ENCODE results near the gene HOXB1. TPM values are rescaled to one million over a fixed set of nuclear protein-coding genes. Genes with fewer than 3 reads are reported as not detected.

HOXB1 gene
- total and polyA plus RNA-seq, 2 experiments from 2014 or later = not detected

DNA sequence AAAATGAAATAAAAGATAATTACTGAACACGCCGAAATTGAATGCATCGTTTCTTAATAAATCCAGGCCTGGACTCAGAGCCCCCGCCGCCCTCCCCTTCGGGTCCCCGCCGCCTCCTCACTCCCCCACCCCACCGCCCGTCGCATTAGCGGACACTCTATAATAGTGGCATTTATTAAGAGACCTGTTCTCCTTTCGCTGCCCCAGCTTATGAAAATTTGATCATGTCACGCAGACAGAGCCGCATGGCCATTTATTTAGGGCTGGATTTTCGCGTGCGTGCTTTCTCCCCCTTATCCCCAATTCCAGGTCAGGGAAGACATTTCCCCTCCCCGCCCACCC, 20.4 kb upstream of the HOXB1 start:
- no peak for ATAC-seq
- H3K4me3 ChIP-seq = peak overlapping the region; percentile 43
- H3K4me1 ChIP-seq (ENCODE audit: insufficient read depth) = peaks cover 77% of the 10 kb centered on the region
- Mint-ChIP-seq H3K4me1 (peaks cover 57% of the 10 kb centered on the region), H3K27ac (no peak overlapping the region), H3K4me3 (no peak overlapping the region; the same call in 2 of the 3 replicates), H3K9me3 (no peaks in the 10 kb centered on the region; the same call in 2 of the 3 replicates), H3K36me3 (ENCODE audit: low read depth) (no peaks in the 10 kb centered on the region), H3K27me3 (ENCODE audit: insufficient read depth, low read depth, poor library complexity) (peaks cover 99% of the 10 kb centered on the region)
- H3K27ac ChIP-seq (ENCODE audit: low read depth) = no peak overlapping the region
- no peak for DNase-seq (ENCODE audit: low spot score)
- no peaks in the 10 kb centered on the region for H3K36me3 ChIP-seq (ENCODE audit: insufficient read depth)
- peaks cover 100% of the 10 kb centered on the region for H3K27me3 ChIP-seq (ENCODE audit: insufficient read depth)
- H4K20me1 ChIP-seq (replicated peaks; ENCODE audit: insufficient read depth) = peaks cover 21% of the 10 kb centered on the region
- H3F3A ChIP-seq (replicated peaks; ENCODE audit: low read depth) = peaks cover 27% of the 10 kb centered on the region
- peak overlapping the region; percentile 67 for H3K4me2 ChIP-seq
- TF ChIP-seq EZH2 (IDR thresholded peaks at IDR 0.05; ENCODE audit: low read depth, unreplicated experiment) (peak; percentile 38), ETS1 (IDR thresholded peaks at IDR 0.05) (no peak), POLR2AphosphoS5 (IDR thresholded peaks at IDR 0.05; ENCODE audit: low read depth) (no peak), ZNF331 (CRISPR knock-in tag; IDR thresholded peaks at IDR 0.05; ENCODE audit: low read depth) (no peak)
- TF ChIP-seq, protein P1, sequence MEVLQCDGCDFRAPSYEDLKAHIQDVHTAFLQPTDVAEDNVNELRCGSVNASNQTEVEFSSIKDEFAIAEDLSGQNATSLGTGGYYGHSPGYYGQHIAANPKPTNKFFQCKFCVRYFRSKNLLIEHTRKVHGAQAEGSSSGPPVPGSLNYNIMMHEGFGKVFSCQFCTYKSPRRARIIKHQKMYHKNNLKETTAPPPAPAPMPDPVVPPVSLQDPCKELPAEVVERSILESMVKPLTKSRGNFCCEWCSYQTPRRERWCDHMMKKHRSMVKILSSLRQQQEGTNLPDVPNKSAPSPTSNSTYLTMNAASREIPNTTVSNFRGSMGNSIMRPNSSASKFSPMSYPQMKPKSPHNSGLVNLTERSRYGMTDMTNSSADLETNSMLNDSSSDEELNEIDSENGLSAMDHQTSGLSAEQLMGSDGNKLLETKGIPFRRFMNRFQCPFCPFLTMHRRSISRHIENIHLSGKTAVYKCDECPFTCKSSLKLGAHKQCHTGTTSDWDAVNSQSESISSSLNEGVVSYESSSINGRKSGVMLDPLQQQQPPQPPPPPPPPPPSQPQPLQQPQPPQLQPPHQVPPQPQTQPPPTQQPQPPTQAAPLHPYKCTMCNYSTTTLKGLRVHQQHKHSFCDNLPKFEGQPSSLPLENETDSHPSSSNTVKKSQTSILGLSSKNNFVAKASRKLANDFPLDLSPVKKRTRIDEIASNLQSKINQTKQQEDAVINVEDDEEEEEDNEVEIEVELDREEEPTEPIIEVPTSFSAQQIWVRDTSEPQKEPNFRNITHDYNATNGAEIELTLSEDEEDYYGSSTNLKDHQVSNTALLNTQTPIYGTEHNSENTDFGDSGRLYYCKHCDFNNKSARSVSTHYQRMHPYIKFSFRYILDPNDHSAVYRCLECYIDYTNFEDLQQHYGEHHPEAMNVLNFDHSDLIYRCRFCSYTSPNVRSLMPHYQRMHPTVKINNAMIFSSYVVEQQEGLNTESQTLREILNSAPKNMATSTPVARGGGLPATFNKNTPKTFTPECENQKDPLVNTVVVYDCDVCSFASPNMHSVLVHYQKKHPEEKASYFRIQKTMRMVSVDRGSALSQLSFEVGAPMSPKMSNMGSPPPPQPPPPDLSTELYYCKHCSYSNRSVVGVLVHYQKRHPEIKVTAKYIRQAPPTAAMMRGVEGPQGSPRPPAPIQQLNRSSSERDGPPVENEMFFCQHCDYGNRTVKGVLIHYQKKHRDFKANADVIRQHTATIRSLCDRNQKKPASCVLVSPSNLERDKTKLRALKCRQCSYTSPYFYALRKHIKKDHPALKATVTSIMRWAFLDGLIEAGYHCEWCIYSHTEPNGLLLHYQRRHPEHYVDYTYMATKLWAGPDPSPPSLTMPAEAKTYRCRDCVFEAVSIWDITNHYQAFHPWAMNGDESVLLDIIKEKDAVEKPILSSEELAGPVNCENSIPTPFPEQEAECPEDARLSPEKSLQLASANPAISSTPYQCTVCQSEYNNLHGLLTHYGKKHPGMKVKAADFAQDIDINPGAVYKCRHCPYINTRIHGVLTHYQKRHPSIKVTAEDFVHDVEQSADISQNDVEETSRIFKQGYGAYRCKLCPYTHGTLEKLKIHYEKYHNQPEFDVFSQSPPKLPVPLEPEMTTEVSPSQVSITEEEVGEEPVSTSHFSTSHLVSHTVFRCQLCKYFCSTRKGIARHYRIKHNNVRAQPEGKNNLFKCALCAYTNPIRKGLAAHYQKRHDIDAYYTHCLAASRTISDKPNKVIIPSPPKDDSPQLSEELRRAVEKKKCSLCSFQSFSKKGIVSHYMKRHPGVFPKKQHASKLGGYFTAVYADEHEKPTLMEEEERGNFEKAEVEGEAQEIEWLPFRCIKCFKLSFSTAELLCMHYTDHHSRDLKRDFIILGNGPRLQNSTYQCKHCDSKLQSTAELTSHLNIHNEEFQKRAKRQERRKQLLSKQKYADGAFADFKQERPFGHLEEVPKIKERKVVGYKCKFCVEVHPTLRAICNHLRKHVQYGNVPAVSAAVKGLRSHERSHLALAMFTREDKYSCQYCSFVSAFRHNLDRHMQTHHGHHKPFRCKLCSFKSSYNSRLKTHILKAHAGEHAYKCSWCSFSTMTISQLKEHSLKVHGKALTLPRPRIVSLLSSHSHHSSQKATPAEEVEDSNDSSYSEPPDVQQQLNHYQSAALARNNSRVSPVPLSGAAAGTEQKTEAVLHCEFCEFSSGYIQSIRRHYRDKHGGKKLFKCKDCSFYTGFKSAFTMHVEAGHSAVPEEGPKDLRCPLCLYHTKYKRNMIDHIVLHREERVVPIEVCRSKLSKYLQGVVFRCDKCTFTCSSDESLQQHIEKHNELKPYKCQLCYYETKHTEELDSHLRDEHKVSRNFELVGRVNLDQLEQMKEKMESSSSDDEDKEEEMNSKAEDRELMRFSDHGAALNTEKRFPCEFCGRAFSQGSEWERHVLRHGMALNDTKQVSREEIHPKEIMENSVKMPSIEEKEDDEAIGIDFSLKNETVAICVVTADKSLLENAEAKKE (CRISPR knock-in tag; IDR thresholded peaks at IDR 0.05) = no peak
- TF ChIP-seq, protein P2, sequence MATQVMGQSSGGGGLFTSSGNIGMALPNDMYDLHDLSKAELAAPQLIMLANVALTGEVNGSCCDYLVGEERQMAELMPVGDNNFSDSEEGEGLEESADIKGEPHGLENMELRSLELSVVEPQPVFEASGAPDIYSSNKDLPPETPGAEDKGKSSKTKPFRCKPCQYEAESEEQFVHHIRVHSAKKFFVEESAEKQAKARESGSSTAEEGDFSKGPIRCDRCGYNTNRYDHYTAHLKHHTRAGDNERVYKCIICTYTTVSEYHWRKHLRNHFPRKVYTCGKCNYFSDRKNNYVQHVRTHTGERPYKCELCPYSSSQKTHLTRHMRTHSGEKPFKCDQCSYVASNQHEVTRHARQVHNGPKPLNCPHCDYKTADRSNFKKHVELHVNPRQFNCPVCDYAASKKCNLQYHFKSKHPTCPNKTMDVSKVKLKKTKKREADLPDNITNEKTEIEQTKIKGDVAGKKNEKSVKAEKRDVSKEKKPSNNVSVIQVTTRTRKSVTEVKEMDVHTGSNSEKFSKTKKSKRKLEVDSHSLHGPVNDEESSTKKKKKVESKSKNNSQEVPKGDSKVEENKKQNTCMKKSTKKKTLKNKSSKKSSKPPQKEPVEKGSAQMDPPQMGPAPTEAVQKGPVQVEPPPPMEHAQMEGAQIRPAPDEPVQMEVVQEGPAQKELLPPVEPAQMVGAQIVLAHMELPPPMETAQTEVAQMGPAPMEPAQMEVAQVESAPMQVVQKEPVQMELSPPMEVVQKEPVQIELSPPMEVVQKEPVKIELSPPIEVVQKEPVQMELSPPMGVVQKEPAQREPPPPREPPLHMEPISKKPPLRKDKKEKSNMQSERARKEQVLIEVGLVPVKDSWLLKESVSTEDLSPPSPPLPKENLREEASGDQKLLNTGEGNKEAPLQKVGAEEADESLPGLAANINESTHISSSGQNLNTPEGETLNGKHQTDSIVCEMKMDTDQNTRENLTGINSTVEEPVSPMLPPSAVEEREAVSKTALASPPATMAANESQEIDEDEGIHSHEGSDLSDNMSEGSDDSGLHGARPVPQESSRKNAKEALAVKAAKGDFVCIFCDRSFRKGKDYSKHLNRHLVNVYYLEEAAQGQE (IDR thresholded peaks at IDR 0.05; ENCODE audit: unreplicated experiment) = no peak
- no peaks in the 10 kb centered on the region for H3K79me2 ChIP-seq (replicated peaks; ENCODE audit: insufficient read depth)
- no peaks in the 10 kb centered on the region for H3K9me2 ChIP-seq (ENCODE audit: insufficient read depth)
- H2AFZ ChIP-seq = no peak overlapping the region

Data from GM23338 (cell line).